CD14-positive monocyte (primary cell): Measurements from ENCODE around the gene AMIGO3. TPM values are rescaled to one million over a fixed set of nuclear protein-coding genes. Genes with fewer than 3 reads are reported as not detected.

Experiments
- DNase-seq, 3 donors: peaks; one replicate each; pipeline ENCODE4 v3.0.0-alpha.2; 2011 to 2022
- H2AFZ ChIP-seq: 2 replicates; pipeline ENCODE4 v1.6.0; 2012; ENCODE audit warnings: mild to moderate bottlenecking, low read depth, low read length, inconsistent platforms; ENCODE audit not compliant: insufficient read depth, poor library complexity, severe bottlenecking
- H3K27ac ChIP-seq, 2 donors: 1 replicate in 1 of 2; 2 replicates in 1 of 2; pipeline ENCODE4 v1.5.1; 2012 to 2013; ENCODE audit warnings: low read length in 2 of 2, control low read depth in 1 of 2, inconsistent platforms in 1 of 2, low read depth in 1 of 2, mild to moderate bottlenecking in 1 of 2
- H3K27me3 ChIP-seq, 2 donors: one replicate each; pipeline versions ENCODE4 v1.6.0 to v1.6.1; 2011 to 2013; ENCODE audit warnings: low read length in 2 of 2; ENCODE audit not compliant: control insufficient read depth in 2 of 2, insufficient read depth in 2 of 2
- H3K36me3 ChIP-seq, 2 donors: replicated peaks in 1 of 2; 1 replicate in 1 of 2; 2 replicates in 1 of 2; pipeline versions ENCODE4 v1.5.1 to v1.6.1; 2012 to 2013; ENCODE audit warnings: low read length in 2 of 2, control low read depth in 1 of 2, inconsistent platforms in 1 of 2, mild to moderate bottlenecking in 1 of 2; ENCODE audit not compliant: insufficient read depth in 2 of 2, control insufficient read depth in 1 of 2
- H3K4me1 ChIP-seq, 2 donors: 1 replicate in 1 of 2; 2 replicates in 1 of 2; pipeline versions ENCODE4 v1.5.1 to v1.6.1; 2012 to 2013; ENCODE audit warnings: low read length in 2 of 2, control low read depth in 1 of 2, inconsistent platforms in 1 of 2, mild to moderate bottlenecking in 1 of 2, moderate library complexity in 1 of 2; ENCODE audit not compliant: insufficient read depth in 2 of 2, control insufficient read depth in 1 of 2
- H3K4me2 ChIP-seq: replicated peaks from 2 replicates; pipeline ENCODE3; 2012; ENCODE audit warnings: low read length, moderate library complexity, mild to moderate bottlenecking; ENCODE audit not compliant: poor library complexity, severe bottlenecking; ENCODE audit errors: extremely low read depth
- H3K4me3 ChIP-seq, 3 experiments: fragments of 200-600 bp in 1 of 3; sonication (generic) in 1 of 3; replicated peaks in 1 of 3; 1 replicate in 2 of 3; 2 replicates in 1 of 3; pipeline ENCODE4 v1.5.1; 2011 to 2013; ENCODE audit warnings: low read length in 3 of 3, mild to moderate bottlenecking in 3 of 3, control low read depth in 2 of 3, low read depth in 2 of 3, inconsistent platforms in 1 of 3, moderate library complexity in 1 of 3
- H3K79me2 ChIP-seq: 2 replicates; pipeline ENCODE4 v1.6.0; 2012; ENCODE audit warnings: mild to moderate bottlenecking, control low read depth, inconsistent platforms, low read length, moderate library complexity; ENCODE audit not compliant: insufficient read depth
- H3K9ac ChIP-seq: 2 replicates; pipeline ENCODE4 v1.6.0; 2017; ENCODE audit warnings: low read length, mild to moderate bottlenecking; ENCODE audit not compliant: insufficient read depth, poor library complexity, severe bottlenecking
- H3K9me3 ChIP-seq, 2 donors: replicated peaks in 1 of 2; 1 replicate in 1 of 2; 2 replicates in 1 of 2; pipeline versions ENCODE4 v1.5.1 to v1.6.1; 2012 to 2013; ENCODE audit warnings: low read length in 2 of 2, control low read depth in 1 of 2; ENCODE audit not compliant: control insufficient read depth in 1 of 2, insufficient read depth in 1 of 2
- H4K20me1 ChIP-seq: 2 replicates; pipeline ENCODE4 v1.6.0; 2012; ENCODE audit warnings: mild to moderate bottlenecking, low read length, control low read depth, moderate library complexity; ENCODE audit not compliant: insufficient read depth
- H3K27ac Mint-ChIP-seq, 7 donors: one replicate each; pipeline ENCODE4 v1.8.0; 2020; ENCODE audit warnings: mild to moderate bottlenecking in 7 of 7, mixed read lengths in 7 of 7, moderate library complexity in 6 of 7, inconsistent platforms in 2 of 7
- H3K27me3 Mint-ChIP-seq, 3 donors: one replicate each; pipeline ENCODE4 v1.8.0; 2021 to 2022; ENCODE audit warnings: low read depth in 3 of 3, mild to moderate bottlenecking in 3 of 3, mixed read lengths in 3 of 3, moderate library complexity in 3 of 3, inconsistent platforms in 1 of 3
- H3K36me3 Mint-ChIP-seq, 2 donors: one replicate each; pipeline ENCODE4 v1.8.0; 2020; ENCODE audit warnings: mixed read lengths in 2 of 2, inconsistent platforms in 1 of 2, mild to moderate bottlenecking in 1 of 2
- H3K4me1 Mint-ChIP-seq: one replicate; pipeline ENCODE4 v1.8.0; 2020; ENCODE audit warnings: mild to moderate bottlenecking, mixed read lengths
- H3K4me3 Mint-ChIP-seq, 2 donors: one replicate each; pipeline ENCODE4 v1.8.0; 2020; ENCODE audit warnings: mild to moderate bottlenecking in 2 of 2, mixed read lengths in 2 of 2, moderate library complexity in 1 of 2
- H3K9me3 Mint-ChIP-seq, 7 donors: one replicate each; pipeline ENCODE4 v1.8.0; 2020 to 2022; ENCODE audit warnings: mixed read lengths in 7 of 7, mild to moderate bottlenecking in 6 of 7, moderate library complexity in 6 of 7, inconsistent platforms in 2 of 7
- CTCF ChIP-seq: fragments of 200-600 bp; IDR thresholded peaks from one replicate; pipeline ENCODE4 v1.8.0; 2022; ENCODE audit warnings: antibody characterized with exemption, mild to moderate bottlenecking
- WGBS: methylation state at CpG from one replicate; pipeline ENCODE4 v1.1.5; 2013; ENCODE audit warnings: missing lambda C conversion rate; ENCODE audit not compliant: insufficient coverage; 5-methylcytosine and 5-hydroxymethylcytosine counted together
- intact Hi-C, 2 donors: fragments of 100-400 bp; cut with micrococcal nuclease; formaldehyde crosslinking; loops; one replicate each; pipeline versions ENCODE4 v1.15.0 to v1.15.1; 2023
- polyA plus RNA-seq, 3 donors: library from polyadenylated mRNA; depleted of rRNA in 1 of 3; unstranded in 2 of 3; stranded (reverse) in 1 of 3; fragments of 300-500 nt in 2 of 3; fragments of >200 nt in 1 of 3; fragmentation: Illumina TruSeq in 2 of 3; gene quantifications; 1 replicate in 2 of 3; 2 replicates in 1 of 3; pipeline ENCODE4 v1.2.3, GENCODE V29; 2012 to 2021

Gene AMIGO3
- polyA plus RNA-seq, 3 donors: 0.96 TPM; not detected in 2

DNA sequence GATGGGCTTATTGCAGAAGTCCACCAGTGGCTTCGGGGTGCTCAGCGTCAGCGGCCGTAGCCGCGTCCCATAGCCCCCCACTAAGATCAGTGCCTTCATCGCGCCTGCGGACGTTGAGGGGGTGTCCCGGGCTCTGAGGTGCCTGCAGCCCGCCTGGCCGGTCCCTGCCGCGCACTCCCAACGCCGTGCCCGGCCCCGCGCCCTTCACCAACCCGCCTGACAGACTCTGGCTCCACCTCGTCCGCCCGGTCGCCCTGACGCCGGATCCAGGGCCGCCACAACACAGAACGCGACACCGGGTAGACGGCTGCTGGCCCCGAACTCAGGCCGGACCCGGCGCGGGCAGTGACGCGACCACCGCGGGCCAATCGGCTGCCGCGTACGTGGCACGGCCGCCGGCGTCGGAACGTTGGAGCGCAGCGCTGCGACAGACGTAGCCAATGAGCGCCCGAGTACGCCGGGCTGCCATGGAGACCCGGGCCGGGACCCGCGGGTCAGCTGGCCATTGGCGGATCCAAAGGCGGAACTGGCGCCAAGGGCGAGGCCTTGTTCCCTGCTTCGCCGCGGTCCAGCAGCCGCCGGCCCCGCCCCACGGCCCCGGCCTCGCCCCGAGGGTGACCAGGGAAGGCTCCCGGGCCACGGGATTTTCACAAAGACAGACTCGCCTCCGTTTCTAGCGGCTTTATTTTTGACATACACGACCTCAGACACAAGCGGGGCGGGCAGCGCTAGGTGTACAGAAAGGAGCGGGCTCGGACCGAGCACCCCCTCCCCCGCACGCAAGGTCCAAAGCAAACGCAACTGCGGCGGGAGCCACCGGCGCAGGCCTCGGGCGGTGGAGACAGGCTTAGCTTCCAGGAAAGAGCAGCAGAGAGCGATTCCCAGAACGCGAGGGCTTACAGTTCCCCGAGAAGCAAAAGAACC lies 4.4 kb upstream of the AMIGO3 start, which contains the start of gene GMPPB:
GMPPB (minus strand) TSS at position 324 of the 924 bp plus-strand sequence; CDS start at position 99, 225 bp downstream.
- Histone ChIP-seq H2AFZ (peak within 1 kb of the TSS; percentile 92), H4K20me1 (peaks cover 19% of the 10 kb centered on the region), H3K9ac (peak within 1 kb of the TSS; percentile 91), H3K9me3 (no peaks in the 10 kb centered on the region), H3K36me3 (peaks cover 39 to 58% of the 10 kb centered on the region in 2 donors), H3K4me2 (peak within 1 kb of the TSS; percentile 93), H3K79me2 (peaks cover 22% of the 10 kb centered on the region), H3K27me3 (peaks cover 0 to 1% of the 10 kb centered on the region in 2 donors), H3K27ac (peak within 1 kb of the TSS; percentile 77 to 97), H3K4me3 (peak within 1 kb of the TSS; percentile 82 to 88 (median 82)), H3K4me1 (peaks cover 28 to 38% of the 10 kb centered on the region in 2 donors)
- Mint-ChIP-seq H3K36me3 (peaks cover 38 to 58% of the 10 kb centered on the region in 2 donors), H3K9me3 (peaks cover 0 to under 1% (median 0%) of the 10 kb centered on the region in 7 donors), H3K27ac (peak within 1 kb of the TSS; percentile 92 to 97 (median 96)), H3K4me1 (peaks cover 30% of the 10 kb centered on the region), H3K27me3 (peaks cover 0 to 4% (median 2%) of the 10 kb centered on the region in 3 donors), H3K4me3 (peak within 1 kb of the TSS; percentile 87 to 95)
- DNase-seq: peak; percentile 95 to 98 (median 96)
- WGBS: under 1% methylated on average over 100 of the region's 102 CpGs
- intact Hi-C loops: loop anchor here (5.0 to 10.0 kb wide), 3 partner anchors 49 to 63 kb away; partner anchors contain the start of genes APEH (in 2 of the 2) and IP6K1 (in 2 of the 2)
- no peak for TF ChIP-seq CTCF

DNA sequence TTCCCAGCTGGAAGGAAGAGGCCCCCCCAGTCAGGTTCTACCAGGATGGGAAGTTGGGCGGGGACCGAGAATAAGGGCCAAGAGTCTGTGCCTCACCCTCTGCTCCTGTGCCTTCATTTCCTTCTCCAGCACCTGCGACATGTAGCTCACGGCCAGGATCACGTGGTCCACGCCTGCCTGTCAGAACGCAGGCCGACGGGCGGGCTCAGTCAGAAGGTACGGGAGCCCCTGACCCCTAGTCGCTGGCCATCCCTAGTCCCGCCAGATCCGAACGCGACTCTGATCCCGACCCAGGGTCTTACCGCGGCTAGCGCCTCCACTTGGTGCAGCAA lies 3.8 kb upstream of the AMIGO3 start:
- peak overlapping the region; percentile 93 for H3K4me2 ChIP-seq
- H3K27me3 ChIP-seq: peaks cover 0 to 7% of the 10 kb centered on the region in 2 donors
- peak overlapping the region; percentile 62 to 97 for H3K27ac ChIP-seq
- peak overlapping the region; percentile 91 for H3K9ac ChIP-seq
- 0% methylated on average over 20 of the region's 20 CpGs for WGBS
- no peaks in the 10 kb centered on the region for H3K9me3 ChIP-seq
- Mint-ChIP-seq H3K4me1 (peaks cover 36% of the 10 kb centered on the region), H3K36me3 (peaks cover 36 to 52% of the 10 kb centered on the region in 2 donors), H3K9me3 (peaks cover 0 to 5% (median 0%) of the 10 kb centered on the region in 7 donors), H3K27me3 (peaks cover 4 to 7% (median 7%) of the 10 kb centered on the region in 3 donors), H3K4me3 (peak overlapping the region; percentile 87 to 95), H3K27ac (peak overlapping the region; percentile 92 to 97 (median 95))
- peak overlapping the region; percentile 92 for H2AFZ ChIP-seq
- peaks cover 32 to 43% of the 10 kb centered on the region in 2 donors for H3K4me1 ChIP-seq
- H3K79me2 ChIP-seq: peaks cover 22% of the 10 kb centered on the region
- no peak for TF ChIP-seq CTCF
- peaks cover 26% of the 10 kb centered on the region for H4K20me1 ChIP-seq
- peak overlapping the region; percentile 82 to 88 (median 82) for H3K4me3 ChIP-seq
- intact Hi-C loops: loop anchor here (5.0 to 10.0 kb wide), 3 partner anchors 48 to 64 kb away; partner anchors contain the start of genes APEH (in 2 of the 2) and IP6K1 (in 2 of the 2)
- peaks cover 36 to 52% of the 10 kb centered on the region in 2 donors for H3K36me3 ChIP-seq
- DNase-seq: peak; percentile 28 to 64 (median 33)
